GM20431 (cell line): Measurements from ENCODE around the gene FOXN3.

ENCODE experiments used
- in situ Hi-C: fragments of 300-500 bp; cut with MseI, MboI; formaldehyde crosslinking; loops from one replicate; pipeline ENCODE4 v1.15.0; 2020; ENCODE audit warnings: low sequenced_read_pairs; ENCODE audit not compliant: unreplicated experiment

FOXN3 gene

GRCh38 chr14:89392181-89392580, 24.9 kb downstream of the FOXN3 start:
- in situ Hi-C loops = no loop called here

GRCh38 chr14:89391556-89391955, 25.5 kb downstream of the FOXN3 start:
- in situ Hi-C loops = no loop called here

- in situ Hi-C loops = no loop called here
Measured at GRCh38 chr14:89391123-89391522, 25.9 kb downstream of the FOXN3 start.

GRCh38 chr14:89388853-89389252, 28.2 kb downstream of the FOXN3 start:
- in situ Hi-C loops = no loop called here

GRCh38 chr14:89387922-89388685, 28.9 kb downstream of the FOXN3 start:
- in situ Hi-C loops = no loop called here

- in situ Hi-C loops = no loop called here
Measured at GRCh38 chr14:89386212-89386886, 30.7 kb downstream of the FOXN3 start.

- in situ Hi-C loops = no loop called here
Measured at GRCh38 chr14:89384636-89385035, 32.4 kb downstream of the FOXN3 start.

GRCh38 chr14:89384023-89384422, 33.0 kb downstream of the FOXN3 start:
- in situ Hi-C loops = no loop called here

GRCh38 chr14:89382901-89383845, 33.9 kb downstream of the FOXN3 start:
- in situ Hi-C loops = no loop called here

GRCh38 chr14:89382487-89382886, 34.5 kb downstream of the FOXN3 start:
- in situ Hi-C loops = no loop called here

DNA sequence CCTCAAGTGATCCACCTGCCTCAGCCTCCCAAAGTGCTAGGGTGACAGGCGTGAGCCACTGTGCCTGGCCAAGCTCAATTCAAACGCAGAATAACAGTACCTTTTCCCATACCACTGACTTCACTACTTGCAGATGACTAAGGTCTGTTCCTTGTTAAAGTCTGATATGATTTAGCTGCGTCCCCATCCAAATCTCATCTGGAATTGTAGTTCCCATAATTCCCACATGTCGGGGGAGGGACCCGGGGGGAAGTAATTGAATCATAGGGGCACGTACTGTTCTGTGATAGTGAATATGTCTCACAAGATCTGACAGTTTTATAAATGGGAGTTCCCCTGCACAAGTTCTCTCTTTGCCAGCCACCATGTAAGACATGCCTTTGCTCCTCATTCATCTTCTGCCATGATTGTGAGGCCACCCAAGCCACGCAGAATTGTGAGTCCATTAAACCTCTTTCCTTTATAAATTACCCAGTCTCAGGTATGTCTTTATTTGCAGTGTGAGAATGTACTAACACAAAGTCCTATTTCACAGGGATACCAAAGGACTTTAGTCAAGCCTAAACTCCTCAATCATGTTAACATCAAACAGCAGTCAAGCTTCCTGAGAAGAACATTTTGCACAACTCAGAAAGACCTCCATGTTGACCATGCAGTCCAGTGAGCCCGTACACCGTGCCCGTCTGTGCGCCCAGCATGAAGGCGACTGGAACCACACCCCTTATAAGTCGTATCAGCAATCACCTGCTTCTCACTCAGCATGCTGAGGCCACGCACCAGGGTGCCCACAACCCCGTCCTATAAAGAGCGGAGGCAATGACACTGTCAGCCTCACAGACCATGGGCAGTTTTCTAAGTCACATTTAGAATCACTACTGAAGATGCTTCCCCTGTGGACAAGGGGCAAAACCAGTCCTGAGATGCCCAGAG, 36.9 kb downstream of the FOXN3 start:
- in situ Hi-C loops = no loop called here

- in situ Hi-C loops = no loop called here
Measured at GRCh38 chr14:89379006-89379405, 38.0 kb downstream of the FOXN3 start.

DNA sequence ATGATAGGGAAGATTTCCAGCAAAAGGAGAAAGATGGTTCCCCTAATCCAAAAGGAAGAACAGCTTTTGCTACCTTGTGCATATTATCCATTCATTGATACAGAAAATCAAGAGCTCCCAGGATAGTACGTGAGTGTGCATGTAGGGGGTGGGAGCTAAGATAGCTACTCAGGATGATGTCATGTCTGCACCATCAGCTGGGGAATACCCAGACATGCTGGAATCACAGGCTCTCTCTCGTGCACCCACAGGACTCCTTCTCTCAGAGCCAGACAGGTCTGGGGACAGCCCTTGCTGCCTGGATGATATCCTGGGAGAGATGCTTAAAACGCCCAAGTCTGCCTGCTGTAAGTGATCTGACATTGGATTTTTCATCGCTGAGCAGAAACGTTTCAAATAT, 38.9 kb downstream of the FOXN3 start:
- in situ Hi-C loops = no loop called here

- in situ Hi-C loops = no loop called here
Measured at GRCh38 chr14:89377544-89377943, 39.5 kb downstream of the FOXN3 start.

DNA sequence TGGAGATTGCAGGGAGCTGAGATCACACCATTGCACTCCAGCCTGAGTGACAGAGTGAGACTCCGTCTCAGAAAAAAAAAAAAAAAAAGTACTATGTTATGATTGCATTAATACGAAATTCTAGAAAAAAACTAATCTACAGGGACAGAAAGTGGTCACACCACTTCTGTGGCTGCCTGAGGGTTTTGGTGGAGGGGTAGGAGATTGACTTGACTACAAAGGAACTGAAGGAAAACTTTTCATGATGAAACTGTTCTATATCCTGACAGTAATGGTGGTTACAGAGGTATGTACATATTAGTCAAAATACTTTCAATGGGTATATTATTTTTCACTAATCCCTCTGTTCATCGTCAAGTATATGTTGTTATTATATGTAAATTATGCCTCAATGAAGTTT, 42.1 kb downstream of the FOXN3 start:
- in situ Hi-C loops = no loop called here

- in situ Hi-C loops = no loop called here
Measured at GRCh38 chr14:89373185-89373584, 43.8 kb downstream of the FOXN3 start.

DNA sequence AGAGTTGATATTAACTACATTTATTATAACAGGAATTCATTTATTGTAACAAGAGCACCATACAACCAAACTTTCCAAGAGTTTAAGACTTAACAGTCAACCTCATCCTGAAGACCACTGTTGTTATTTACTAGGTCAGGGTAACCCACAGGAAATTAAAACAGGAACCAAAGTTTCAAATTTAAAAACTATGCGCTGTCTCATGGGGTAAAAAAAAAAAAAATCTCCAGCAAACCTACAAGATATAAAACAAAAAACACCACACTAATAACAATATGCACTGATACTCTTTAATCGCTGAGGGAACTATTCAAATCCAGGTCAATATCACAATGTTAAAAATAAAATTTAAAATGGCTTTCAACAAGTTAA, 44.5 kb downstream of the FOXN3 start:
- in situ Hi-C loops = no loop called here

DNA sequence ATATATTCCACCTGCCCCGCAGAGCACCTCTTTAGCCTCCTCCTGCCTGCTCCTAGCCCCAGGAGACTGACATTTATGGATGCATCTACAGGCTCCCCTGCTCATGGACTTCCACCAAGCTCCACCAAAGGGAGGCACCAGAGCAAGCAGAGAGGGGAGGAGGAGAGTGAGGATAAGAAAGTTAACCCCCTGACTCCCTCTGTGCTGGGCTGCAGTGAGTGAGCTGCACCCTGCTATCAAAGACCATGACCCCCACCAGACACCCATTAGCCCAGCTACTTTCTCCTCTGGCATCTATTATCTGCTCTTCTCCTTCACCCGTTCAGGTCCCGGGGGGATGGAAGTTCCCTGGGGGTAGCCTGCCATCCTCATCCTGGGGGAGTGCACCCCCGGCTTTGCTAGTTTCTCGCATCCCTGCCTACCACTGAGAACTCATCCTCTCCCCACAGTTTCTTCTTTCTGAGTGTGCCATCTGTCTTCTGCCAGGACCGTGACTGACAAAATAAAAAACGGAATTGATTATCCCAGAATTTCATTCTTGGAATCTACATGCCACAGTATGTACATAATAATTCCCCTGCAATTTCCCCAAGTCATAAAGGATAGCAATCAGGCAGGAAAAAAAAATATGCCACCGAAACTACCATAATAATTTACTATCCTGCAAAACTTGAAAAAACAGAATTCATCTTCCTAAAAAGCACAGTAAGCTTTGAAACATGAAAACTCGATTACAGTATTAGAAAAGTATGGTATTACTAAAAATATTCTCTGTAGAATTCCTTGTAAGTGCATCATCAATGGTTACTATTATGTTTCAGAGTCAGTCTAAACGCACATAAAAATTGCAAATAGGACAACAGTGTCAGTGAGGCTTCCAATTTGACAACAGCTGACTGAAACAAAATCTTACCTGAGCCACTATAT, 45.2 kb downstream of the FOXN3 start:
- in situ Hi-C loops = no loop called here

GRCh38 chr14:89370781-89371180, 46.3 kb downstream of the FOXN3 start:
- in situ Hi-C loops = no loop called here
